NCI-H128 (cell line): Measurements from ENCODE around the gene ZNF23.

ENCODE experiments used
- DNase-seq: peaks from one replicate; lab custom pipeline; 2025; ENCODE audit not compliant: unreplicated experiment; lab: John Stamatoyannopoulos, UW

ZNF23 gene

GRCh38 chr16:71399801-71400563 lies 62.1 kb downstream of the ZNF23 start:
- no peak for DNase-seq
